MCF 10A (cell line): ENCODE data around the gene VPS11. TPM values are rescaled to one million over a fixed set of nuclear protein-coding genes. Genes with fewer than 3 reads are reported as not detected.

ENCODE experiments used
- BruUV-seq: library from RNA; stranded (reverse); fragments of 400-500 nt; replicated peaks from 2 replicates; lab custom pipeline; 2021; lab: Mats Ljungman, UMichigan
- CTCF ChIA-PET: fragments of 300-600 bp; sonication (Branson Sonifier 250); formaldehyde crosslinking; extraction: SDS; loops from one replicate; lab custom pipeline; 2021; ENCODE audit warnings: antibody characterized with exemption, inconsistent platforms; lab: Yijun Ruan, JAX
- POLR2A ChIA-PET: fragments of 300-600, 350-650 bp; sonication (Branson Sonifier 250); formaldehyde crosslinking; extraction: SDS; loops from one replicate; lab custom pipeline; 2020; ENCODE audit warnings: antibody characterized with exemption, inconsistent platforms; lab: Yijun Ruan, JAX
- DNase-seq: peaks from one replicate; pipeline ENCODE4 v3.0.0-alpha.2; 2018; ENCODE audit not compliant: unreplicated experiment
- H3K27ac Mint-ChIP-seq: one replicate; pipeline ENCODE4 v1.8.0; 2022; ENCODE audit warnings: mild to moderate bottlenecking, low read depth, mixed read lengths; ENCODE audit not compliant: unreplicated experiment
- H3K27me3 Mint-ChIP-seq: one replicate; pipeline ENCODE4 v1.8.0; 2022; ENCODE audit warnings: mixed read lengths; ENCODE audit not compliant: insufficient read depth, unreplicated experiment
- H3K36me3 Mint-ChIP-seq: one replicate; pipeline ENCODE4 v1.8.0; 2022; ENCODE audit warnings: mild to moderate bottlenecking, moderate library complexity, mixed read lengths; ENCODE audit not compliant: insufficient read depth, unreplicated experiment
- H3K4me1 Mint-ChIP-seq: one replicate; pipeline ENCODE4 v1.8.0; 2022; ENCODE audit warnings: mixed read lengths; ENCODE audit not compliant: insufficient read depth, unreplicated experiment
- H3K4me3 Mint-ChIP-seq: one replicate; pipeline ENCODE4 v1.8.0; 2022; ENCODE audit warnings: mild to moderate bottlenecking, moderate library complexity, mixed read lengths; ENCODE audit not compliant: unreplicated experiment
- H3K9me3 Mint-ChIP-seq: one replicate; pipeline ENCODE4 v1.8.0; 2022; ENCODE audit warnings: mixed read lengths; ENCODE audit not compliant: unreplicated experiment
- CTCF ChIP-seq: fragments of 200-600 bp; IDR thresholded peaks from one replicate; pipeline ENCODE4 v1.8.0; 2022; ENCODE audit warnings: antibody characterized with exemption, mild to moderate bottlenecking; ENCODE audit not compliant: unreplicated experiment
- intact Hi-C: fragments of 100-400 bp; cut with micrococcal nuclease; formaldehyde crosslinking; loops from 2 replicates; pipeline ENCODE4 v1.14.1; 2022
- total RNA-seq: library from RNA; stranded (reverse); gene quantifications from 2 replicates; pipeline ENCODE4 v1.2.3, GENCODE V29; 2022

Gene VPS11
- total RNA-seq, 1 experiment from 2014 or later: 16.2 TPM

- no peak for TF ChIP-seq CTCF
- ChIA-PET POLR2A (interaction anchor here (1.0 to 1.4 kb wide), 4 partner anchors 9 to 84 kb away, joined by 4 to 5 read pairs (median 4); partner anchors contain the start of gene C2CD2L), CTCF (interaction anchor here (1.2 kb wide), 1 partner anchor 201 kb away, joined by 3 read pairs; no protein-coding TSS in a partner anchor)
- no TSS peak for BruUV-seq
- Mint-ChIP-seq H3K4me1 (peaks cover 4% of the 10 kb centered on the region), H3K27me3 (no peaks in the 10 kb centered on the region), H3K4me3 (no peak overlapping the region), H3K27ac (no peak overlapping the region), H3K9me3 (no peaks in the 10 kb centered on the region), H3K36me3 (peaks cover 54% of the 10 kb centered on the region)
- intact Hi-C loops: no loop called here
- DNase-seq: no peak
Measured at GRCh38 chr11:119081682-119082260, 14.2 kb downstream of the VPS11 start.

GRCh38 chr11:119084663-119085436 lies 17.2 kb downstream of the VPS11 start, which contains the start of gene HMBS:
Gene HMBS (plus strand): TSS chr11:119084881. CDS start chr11:119085034, 153 bp downstream.
- H3K36me3 Mint-ChIP-seq: peaks cover 35% of the 10 kb centered on the region
- peak within 1 kb of the TSS; percentile 81 for H3K27ac Mint-ChIP-seq
- intact Hi-C loops: no loop called here
- peak; percentile 93 for DNase-seq
- H3K4me1 Mint-ChIP-seq: peaks cover 10% of the 10 kb centered on the region
- H3K9me3 Mint-ChIP-seq: no peaks in the 10 kb centered on the region
- ChIA-PET POLR2A (interaction anchor here (0.6 to 4.2 kb wide), 21 partner anchors 10 to 276 kb away, joined by 3 to 59 read pairs (median 4); partner anchors contain the start of genes C2CD2L, CBL, DPAGT1 and HINFP), CTCF (interaction anchor here (0.6 to 2.9 kb wide), 5 partner anchors 10 to 596 kb away, joined by 3 to 19 read pairs (median 4); a partner anchor contains a TSS)
- H3K27me3 Mint-ChIP-seq: no peaks in the 10 kb centered on the region
- TF ChIP-seq CTCF: no peak
- H3K4me3 Mint-ChIP-seq: peak within 1 kb of the TSS; percentile 94
- no TSS peak for BruUV-seq

- ChIA-PET POLR2A (interaction anchor here (0.6 to 4.2 kb wide), 18 partner anchors 10 to 271 kb away, joined by 3 to 59 read pairs (median 5); partner anchors contain the start of genes C2CD2L, CBL, DPAGT1 and HINFP), CTCF (interaction anchor here (0.8 to 2.9 kb wide), 3 partner anchors 9 to 57 kb away, joined by 5 to 19 read pairs (median 5); a partner anchor contains a TSS)
- Mint-ChIP-seq H3K4me3 (peak overlapping the region; percentile 94), H3K36me3 (peaks cover 29% of the 10 kb centered on the region), H3K9me3 (no peaks in the 10 kb centered on the region), H3K27me3 (no peaks in the 10 kb centered on the region), H3K27ac (peak overlapping the region; percentile 81), H3K4me1 (peaks cover 10% of the 10 kb centered on the region)
- DNase-seq: no peak
- intact Hi-C loops: no loop called here
- TF ChIP-seq CTCF: no peak
- TSS peak; percentile 76 for BruUV-seq
Measured at GRCh38 chr11:119085437-119085847, 17.8 kb downstream of the VPS11 start.
